ENCODE results near the gene KLHDC8A. TPM values are rescaled to one million over a fixed set of nuclear protein-coding genes. Genes with fewer than 3 reads are reported as not detected.

Gene KLHDC8A
- total and polyA plus RNA-seq, 2 of the 4 experiments (the other 2 are of a cell fraction), result not detected

GRCh38 chr1:205317311-205317917 is 39.3 kb downstream of the KLHDC8A start:
- H2AK9ac ChIP-seq (replicated peaks; ENCODE audit: low read depth, low read length, poor library complexity), result peak overlapping the region; percentile 1
- peaks cover 69% of the 10 kb centered on the region for H4K20me1 ChIP-seq (ENCODE audit: insufficient read depth, low read length)
- H3K9me3 ChIP-seq (ENCODE audit: control insufficient read depth, insufficient read depth, low read length), result no peaks in the 10 kb centered on the region
- H2BK5ac ChIP-seq (ENCODE audit: low read depth, low read length, poor library complexity, severe bottlenecking), result peak overlapping the region; percentile 62
- peaks cover 5 to 78% of the 10 kb centered on the region in 2 experiments; a peak in 3 of 4 replicates for H3K79me1 ChIP-seq (ENCODE audit: low read depth in 1 of 2, low read length in 2 of 2)
- peaks cover 38% of the 10 kb centered on the region for H3K9me1 ChIP-seq (ENCODE audit: insufficient read depth, low read length)
- intact Hi-C loops (cut with micrococcal nuclease), result no loop called here
- H3K18ac ChIP-seq (ENCODE audit: low read depth, low read length), result peak overlapping the region; percentile 19; the same call in 1 of the 2 replicates
- H3K27ac ChIP-seq (ENCODE audit: insufficient read depth, low read length), result peak overlapping the region; percentile 48
- H3K27me3 ChIP-seq (ENCODE audit: control insufficient read depth, insufficient read depth, low read length), result no peaks in the 10 kb centered on the region
- peak overlapping the region; percentile 52 for H2AK5ac ChIP-seq (ENCODE audit: low read depth, low read length)
- H4K8ac ChIP-seq (ENCODE audit: low read depth in 2 of 2, low read length in 2 of 2), result peak overlapping the region in 1 of 2 experiments; percentile 41; a peak in 1 of 4 replicates
- H3K23ac ChIP-seq (ENCODE audit: low read depth, low read length), result peak overlapping the region; percentile 66
- DNase-seq (no peak), ATAC-seq (ENCODE audit: low read depth) (no peak)
- H2BK15ac ChIP-seq (ENCODE audit: low read depth, low read length), result no peak overlapping the region
- BruUV-seq (replicated peaks), result no TSS peak
- no peak for TF ChIP-seq MAZ (IDR thresholded peaks at IDR 0.05; ENCODE audit: borderline replicate concordance, low read depth, low read length)
- TF ChIP-seq SMC3 (IDR thresholded peaks at IDR 0.05; ENCODE audit: low read depth, low read length), result 0 out of 2 replicates have a peak, but pooled peaks have one; percentile 6
- peak overlapping the region; percentile 52; the same call in 1 of the 2 replicates for H3K4me3 ChIP-seq (ENCODE audit: insufficient read depth, low read depth, low read length)
- no peak overlapping the region for H3K56ac ChIP-seq (ENCODE audit: extremely low read depth, insufficient read depth, low read length)
- peak overlapping the region; percentile 71 for H3K4ac ChIP-seq (ENCODE audit: low read depth, low read length)
- WGBS, 2 experiments (ENCODE audit: extremely low coverage in 2 of 2, insufficient read length in 1 of 2), result no CpG with 5 or more reads among the region's 7 CpGs
- H4K91ac ChIP-seq (ENCODE audit: insufficient read depth, low read depth, low read length), result no peak overlapping the region
- POLR2A ChIA-PET (ENCODE audit: unreplicated experiment), result interaction anchor here (0.6 kb wide), 1 partner anchor 29 kb away, joined by 3 read pairs; no protein-coding TSS in a partner anchor
- peak overlapping the region; percentile 51 for H3K9ac ChIP-seq (ENCODE audit: low read depth, low read length)
- peaks cover 1% of the 10 kb centered on the region for H3K36me3 ChIP-seq (ENCODE audit: control insufficient read depth, insufficient read depth, low read length)
- H2AFZ ChIP-seq (replicated peaks; ENCODE audit: low read length, poor library complexity), result no peak overlapping the region
- dilution Hi-C loops (cut with HindIII; ENCODE audit: low sequenced_read_pairs, unreplicated experiment), result no loop called here
- peak overlapping the region; percentile 3; the same call in 1 of the 2 replicates for H2BK20ac ChIP-seq (ENCODE audit: low read depth, low read length)
- H3K14ac ChIP-seq (replicated peaks; ENCODE audit: low read depth, low read length), result peak overlapping the region; percentile 84
- peak overlapping the region; percentile 86 for H3K4me2 ChIP-seq (ENCODE audit: low read depth, low read length)
- in situ Hi-C loops (cut with MboI; ENCODE audit: low sequenced_read_pairs), result no loop called here
- peak overlapping the region; percentile 4; the same call in 1 of the 2 replicates for H4K5ac ChIP-seq (ENCODE audit: low read depth, low read length)
- H3K4me1 ChIP-seq (ENCODE audit: control insufficient read depth, insufficient read depth, low read length), result peaks cover 49% of the 10 kb centered on the region
- H2BK120ac ChIP-seq (ENCODE audit: low read depth, low read length), result peak overlapping the region; percentile 25; the same call in 1 of the 2 replicates
- CTCF ChIA-PET, result interaction anchor here (1.0 to 5.0 kb wide), 4 partner anchors 8 to 69 kb away, joined by 3 to 30 read pairs (median 5); no protein-coding TSS in a partner anchor

Measured in IMR-90 (cell line).